ENCODE results near the gene BSN.

DNA sequence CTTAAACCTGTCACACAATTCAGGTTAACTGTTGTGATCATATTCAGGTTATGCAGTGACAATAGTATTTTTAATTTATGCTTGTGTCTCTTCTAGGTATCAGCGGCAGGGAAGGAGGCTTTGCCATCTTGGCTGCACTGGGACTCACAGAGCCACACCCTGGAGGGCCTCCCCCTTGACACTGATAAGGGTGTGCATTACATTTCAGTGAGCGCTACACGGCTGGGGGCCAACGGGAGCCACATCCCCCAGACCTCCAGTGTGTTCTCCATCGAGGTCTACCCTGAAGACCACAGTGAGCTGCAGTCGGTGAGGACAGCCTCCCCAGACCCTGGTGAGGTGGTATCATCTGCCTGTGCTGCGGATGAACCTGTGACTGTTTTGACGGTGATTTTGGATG, 23.6 kb upstream of the BSN start:
- TF ChIP-seq, protein P1, sequence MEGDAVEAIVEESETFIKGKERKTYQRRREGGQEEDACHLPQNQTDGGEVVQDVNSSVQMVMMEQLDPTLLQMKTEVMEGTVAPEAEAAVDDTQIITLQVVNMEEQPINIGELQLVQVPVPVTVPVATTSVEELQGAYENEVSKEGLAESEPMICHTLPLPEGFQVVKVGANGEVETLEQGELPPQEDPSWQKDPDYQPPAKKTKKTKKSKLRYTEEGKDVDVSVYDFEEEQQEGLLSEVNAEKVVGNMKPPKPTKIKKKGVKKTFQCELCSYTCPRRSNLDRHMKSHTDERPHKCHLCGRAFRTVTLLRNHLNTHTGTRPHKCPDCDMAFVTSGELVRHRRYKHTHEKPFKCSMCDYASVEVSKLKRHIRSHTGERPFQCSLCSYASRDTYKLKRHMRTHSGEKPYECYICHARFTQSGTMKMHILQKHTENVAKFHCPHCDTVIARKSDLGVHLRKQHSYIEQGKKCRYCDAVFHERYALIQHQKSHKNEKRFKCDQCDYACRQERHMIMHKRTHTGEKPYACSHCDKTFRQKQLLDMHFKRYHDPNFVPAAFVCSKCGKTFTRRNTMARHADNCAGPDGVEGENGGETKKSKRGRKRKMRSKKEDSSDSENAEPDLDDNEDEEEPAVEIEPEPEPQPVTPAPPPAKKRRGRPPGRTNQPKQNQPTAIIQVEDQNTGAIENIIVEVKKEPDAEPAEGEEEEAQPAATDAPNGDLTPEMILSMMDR (IDR thresholded peaks at IDR 0.05) = no peak
- no peak for TF ChIP-seq POLR2A (IDR thresholded peaks at IDR 0.05)
